NCI-H748 treated with DMSO at 0.1 percent for 48 hours (cell line): ENCODE data around the gene KY.

Experiments used
- DNase-seq: peaks from one replicate; lab custom pipeline; 2025; lab: John Stamatoyannopoulos, UW

KY gene

GRCh38 chr3:134619301-134619615 is 31.6 kb downstream of the KY start:
- no peak for DNase-seq

GRCh38 chr3:134618478-134619300 is 32.1 kb downstream of the KY start:
- no peak for DNase-seq

GRCh38 chr3:134617608-134618477 is 33.0 kb downstream of the KY start:
- no peak for DNase-seq

- DNase-seq, result no peak
Measured at GRCh38 chr3:134615743-134616142, 35.1 kb downstream of the KY start.

GRCh38 chr3:134614955-134615354 is 35.9 kb downstream of the KY start:
- DNase-seq, result no peak

GRCh38 chr3:134613006-134613520 is 37.8 kb downstream of the KY start:
- DNase-seq, result no peak

GRCh38 chr3:134611516-134611915 is 39.3 kb downstream of the KY start:
- no peak for DNase-seq

GRCh38 chr3:134610432-134611385 is 40.1 kb downstream of the KY start:
- DNase-seq, result no peak

GRCh38 chr3:134609821-134610431 is 40.9 kb downstream of the KY start:
- DNase-seq, result no peak

- no peak for DNase-seq
Measured at GRCh38 chr3:134608771-134609435, 41.9 kb downstream of the KY start.

GRCh38 chr3:134608023-134608770 is 42.6 kb downstream of the KY start:
- no peak for DNase-seq

GRCh38 chr3:134607054-134608022 is 43.5 kb downstream of the KY start:
- DNase-seq, result no peak

GRCh38 chr3:134606033-134607025 is 44.5 kb downstream of the KY start:
- DNase-seq, result no peak

GRCh38 chr3:134605556-134605955 is 45.3 kb downstream of the KY start:
- no peak for DNase-seq

- no peak for DNase-seq
Measured at GRCh38 chr3:134603956-134604355, 46.9 kb downstream of the KY start.

GRCh38 chr3:134603480-134603879 is 47.3 kb downstream of the KY start:
- DNase-seq, result no peak

GRCh38 chr3:134602440-134602814 is 48.4 kb downstream of the KY start:
- DNase-seq, result no peak
